Right lobe of liver (tissue), 6 donors: ENCODE measurements around the gene CEP85L. TPM values are rescaled to one million over a fixed set of nuclear protein-coding genes. Genes with fewer than 3 reads are reported as not detected.

Experiments
- ATAC-seq, 4 donors: fragments of 200-7000 bp; cut with Tn5 transposase; one replicate each; pipeline ENCODE4 v1.9.1; 2020; ENCODE audit warnings: mild to moderate bottlenecking in 4 of 4, moderate library complexity in 4 of 4
- DNase-seq, 3 donors: peaks; one replicate each; pipeline ENCODE4 v3.0.0-alpha.2; 2020
- H3K27ac ChIP-seq, 3 donors: fragments of 200-600 bp; one replicate each; pipeline ENCODE4 v1.8.0; 2022
- H3K27me3 ChIP-seq, 2 donors: fragments of 200-600 bp; one replicate each; pipeline ENCODE4 v1.8.0; 2022
- H3K36me3 ChIP-seq, 4 donors: fragments of 200-600 bp; sonication (generic) in 1 of 4; one replicate each; pipeline versions ENCODE4 v1.5.1 to v1.8.0; 2017 to 2022; ENCODE audit warnings: control low read depth in 1 of 4
- H3K4me1 ChIP-seq, 4 donors: fragments of 200-600 bp; sonication (generic) in 1 of 4; one replicate each; pipeline versions ENCODE4 v1.5.1 to v1.8.0; 2017 to 2022; ENCODE audit warnings: control low read depth in 1 of 4
- H3K4me3 ChIP-seq, 3 donors: fragments of 200-600 bp; one replicate each; pipeline ENCODE4 v1.8.0; 2022
- H3K9me3 ChIP-seq, 4 donors: fragments of 200-600 bp; sonication (generic) in 1 of 4; one replicate each; pipeline versions ENCODE4 v1.5.1 to v1.8.0; 2017 to 2022; ENCODE audit warnings: control low read depth in 1 of 4
- CTCF ChIP-seq, 4 donors: fragments of 200-600 bp in 3 of 4; fragments of 450-650 bp in 1 of 4; IDR thresholded peaks; one replicate each; pipeline versions ENCODE4 v1.5.1 to v1.8.0; 2016 to 2022; ENCODE audit warnings: antibody characterized with exemption in 4 of 4, mild to moderate bottlenecking in 2 of 4
- POLR2A ChIP-seq: fragments of 450-650 bp; IDR thresholded peaks from one replicate; pipeline ENCODE4 v1.6.1; 2017; ENCODE audit warnings: antibody characterized with exemption, mild to moderate bottlenecking
- WGBS: methylation state at CpG from one replicate; pipeline ENCODE4 v1.1.6; 2018; ENCODE audit warnings: low coverage, low lambda C conversion rate; ENCODE audit not compliant: insufficient coverage; ENCODE audit errors: missing lambda C conversion rate; 5-methylcytosine and 5-hydroxymethylcytosine counted together
- intact Hi-C, 2 donors: fragments of 100-400 bp; cut with DNase I; formaldehyde crosslinking; loops; one replicate each; pipeline versions ENCODE4 v1.11.2 to v1.14.1; 2022
- total RNA-seq, 6 experiments: library from RNA; depleted of rRNA in 2 of 6; stranded (reverse); fragments of >200 nt in 2 of 6; fragmentation: NEBNext Ultra II Directional in 3 of 6; extraction: Animal tissue kit (Norgen Biotek cat#: 25700) in 3 of 6; gene quantifications; one replicate each; pipeline versions ENCODE4 v1.1.0 to v1.2.4, GENCODE V29; 2016 to 2023
- donor health status: DM: no; HTN: yes; CAD: no.
- donor health status: DM: no; HTN: no; CAD: no.
- donor health status: DM: no; HTN: no; CAD: no.
- donor health status: DM: no; HTN: yes; CAD: no.
- donor health status: DM: no; HTN: yes; CAD: no.

Gene CEP85L
- total RNA-seq, 6 experiments from 2014 or later = 2.9 to 8.7 (median 4.1) TPM

- WGBS = 92% methylated on average over 1 of the region's 1 CpG
- H3K27me3 ChIP-seq = no peaks in the 10 kb centered on the region
- H3K36me3 ChIP-seq = no peaks in the 10 kb centered on the region
- no peaks in the 10 kb centered on the region for H3K4me1 ChIP-seq
- TF ChIP-seq CTCF (IDR thresholded peaks at IDR 0.05) = no peak
- no peak for TF ChIP-seq POLR2A
- peaks cover 0 to 8% (median 0%) of the 10 kb centered on the region in 4 donors for H3K9me3 ChIP-seq
- no peak overlapping the region for H3K4me3 ChIP-seq
- ATAC-seq (no peak), DNase-seq (no peak)
- intact Hi-C loops = no loop called here
- H3K27ac ChIP-seq = no peak overlapping the region
Measured at GRCh38 chr6:118569498-118569897, 81.9 kb downstream of the CEP85L start.

- ATAC-seq (no peak), DNase-seq (no peak)
- no peak for TF ChIP-seq CTCF (IDR thresholded peaks at IDR 0.05)
- TF ChIP-seq POLR2A = no peak
- 93% methylated on average over 3 of the region's 3 CpGs for WGBS
- intact Hi-C loops = no loop called here
- Histone ChIP-seq H3K4me1 (no peaks in the 10 kb centered on the region), H3K27me3 (no peaks in the 10 kb centered on the region), H3K36me3 (no peaks in the 10 kb centered on the region), H3K9me3 (no peaks in the 10 kb centered on the region), H3K27ac (no peak overlapping the region), H3K4me3 (no peak overlapping the region)
Measured at GRCh38 chr6:118567974-118568373, 83.4 kb downstream of the CEP85L start.

DNA sequence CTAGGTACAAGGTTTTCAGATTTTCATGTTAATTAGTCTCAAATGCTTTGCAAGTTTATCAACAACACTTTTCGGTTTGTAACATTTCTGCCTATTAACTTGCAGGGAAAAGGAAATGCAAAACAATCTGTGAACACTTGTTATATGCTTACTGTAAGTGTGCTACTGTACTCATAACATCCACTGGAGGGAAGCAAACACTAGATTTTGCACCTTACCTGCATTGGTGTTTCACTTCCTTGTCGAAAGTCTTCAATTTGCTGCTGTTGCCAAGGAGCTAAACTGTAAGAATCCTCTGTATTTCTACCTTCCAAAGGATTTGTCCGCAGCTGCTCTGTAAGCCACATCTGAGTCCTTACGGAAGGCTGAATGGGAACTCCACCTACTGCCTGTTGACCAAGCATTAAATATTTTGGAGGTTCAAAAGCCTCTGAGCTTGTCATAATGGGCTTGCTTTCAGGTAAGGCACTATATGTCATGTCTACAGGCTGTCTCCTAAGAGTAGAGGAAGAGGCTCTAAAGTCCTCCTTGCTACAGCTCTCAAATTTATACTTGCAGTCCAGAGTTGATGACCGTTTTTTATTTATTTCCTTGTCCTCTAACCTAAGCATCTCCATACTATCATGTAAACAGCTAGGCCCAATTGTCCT lies 86.0 kb downstream of the CEP85L start:
- DNase-seq = no peak
- TF ChIP-seq POLR2A (no peak), CTCF (IDR thresholded peaks at IDR 0.05) (peak in 2 of 4 donors; percentile 11 to 13)
- H3K27me3 ChIP-seq = no peaks in the 10 kb centered on the region
- no peaks in the 10 kb centered on the region for H3K4me1 ChIP-seq
- 92% methylated on average over 5 of the region's 5 CpGs for WGBS
- intact Hi-C loops = no loop called here
- H3K4me3 ChIP-seq = no peak overlapping the region
- no peaks in the 10 kb centered on the region for H3K9me3 ChIP-seq
- peak in 1 of 4 donors; percentile 25 for ATAC-seq
- H3K27ac ChIP-seq = no peak overlapping the region
- H3K36me3 ChIP-seq = no peaks in the 10 kb centered on the region

GRCh38 chr6:118562959-118563358 lies 88.4 kb downstream of the CEP85L start:
- Histone ChIP-seq H3K27ac (no peak overlapping the region), H3K36me3 (no peaks in the 10 kb centered on the region), H3K4me1 (no peaks in the 10 kb centered on the region), H3K27me3 (no peaks in the 10 kb centered on the region), H3K9me3 (no peaks in the 10 kb centered on the region), H3K4me3 (no peak overlapping the region)
- intact Hi-C loops = no loop called here
- TF ChIP-seq CTCF (IDR thresholded peaks at IDR 0.05) = no peak
- TF ChIP-seq POLR2A = no peak
- ATAC-seq (peak in 1 of 4 donors; percentile 33), DNase-seq (no peak)
- 75% methylated on average over 1 of the region's 1 CpG for WGBS
